ENCODE measurements around the gene DNAH2.

The DNAH2 gene

DNA sequence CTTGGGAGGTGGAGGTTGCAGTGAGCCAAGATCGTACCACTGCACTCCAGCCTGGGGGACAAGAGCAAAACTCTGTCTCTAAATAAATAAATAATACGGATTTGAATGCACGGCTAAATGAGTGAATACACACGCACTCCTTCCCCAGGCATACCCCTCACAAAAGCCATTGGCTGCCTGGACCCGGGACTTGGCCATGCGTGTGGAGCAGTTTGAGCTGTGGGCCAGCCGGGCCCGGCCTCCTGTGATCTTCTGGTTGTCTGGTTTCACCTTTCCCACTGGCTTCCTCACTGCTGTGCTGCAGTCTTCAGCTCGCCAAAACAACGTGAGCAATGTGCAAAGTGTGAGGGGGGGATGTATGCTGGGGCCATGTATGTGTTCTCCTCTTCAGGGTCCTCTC is 114.9 kb downstream of the DNAH2 start:
- H3K9me2 ChIP-seq (replicated peaks; ENCODE audit: insufficient read depth, low read length) = no peaks in the 10 kb centered on the region
- H3K9me3 ChIP-seq (ENCODE audit: insufficient read depth, low read length) = no peaks in the 10 kb centered on the region
- H2AFZ ChIP-seq (ENCODE audit: low read depth, low read length, severe bottlenecking) = no peak overlapping the region
- no peak overlapping the region for H3K27ac ChIP-seq (ENCODE audit: low read depth, low read length)
- TF ChIP-seq EZH2phosphoT487 (conservative IDR thresholded peaks at IDR 0.05; ENCODE audit: low read length) = no peak
- TF ChIP-seq, protein P1, sequence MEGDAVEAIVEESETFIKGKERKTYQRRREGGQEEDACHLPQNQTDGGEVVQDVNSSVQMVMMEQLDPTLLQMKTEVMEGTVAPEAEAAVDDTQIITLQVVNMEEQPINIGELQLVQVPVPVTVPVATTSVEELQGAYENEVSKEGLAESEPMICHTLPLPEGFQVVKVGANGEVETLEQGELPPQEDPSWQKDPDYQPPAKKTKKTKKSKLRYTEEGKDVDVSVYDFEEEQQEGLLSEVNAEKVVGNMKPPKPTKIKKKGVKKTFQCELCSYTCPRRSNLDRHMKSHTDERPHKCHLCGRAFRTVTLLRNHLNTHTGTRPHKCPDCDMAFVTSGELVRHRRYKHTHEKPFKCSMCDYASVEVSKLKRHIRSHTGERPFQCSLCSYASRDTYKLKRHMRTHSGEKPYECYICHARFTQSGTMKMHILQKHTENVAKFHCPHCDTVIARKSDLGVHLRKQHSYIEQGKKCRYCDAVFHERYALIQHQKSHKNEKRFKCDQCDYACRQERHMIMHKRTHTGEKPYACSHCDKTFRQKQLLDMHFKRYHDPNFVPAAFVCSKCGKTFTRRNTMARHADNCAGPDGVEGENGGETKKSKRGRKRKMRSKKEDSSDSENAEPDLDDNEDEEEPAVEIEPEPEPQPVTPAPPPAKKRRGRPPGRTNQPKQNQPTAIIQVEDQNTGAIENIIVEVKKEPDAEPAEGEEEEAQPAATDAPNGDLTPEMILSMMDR (IDR thresholded peaks at IDR 0.05; ENCODE audit: insufficient read depth, low read length, poor library complexity, severe bottlenecking) = no peak
- no peaks in the 10 kb centered on the region for H4K20me1 ChIP-seq (ENCODE audit: low read depth, low read length)
- H3K27me3 ChIP-seq (ENCODE audit: low read length) = no peaks in the 10 kb centered on the region
- no peak overlapping the region for H3K4me2 ChIP-seq (ENCODE audit: low read depth, low read length, poor library complexity, severe bottlenecking)
- no peak overlapping the region for H3K9ac ChIP-seq (ENCODE audit: low read length)
- peaks cover 18% of the 10 kb centered on the region for H3F3A ChIP-seq (ENCODE audit: insufficient read depth)
- H3K4me3 ChIP-seq (ENCODE audit: insufficient read depth, low read length, poor library complexity, severe bottlenecking) = no peak overlapping the region
- no peaks in the 10 kb centered on the region for H3K36me3 ChIP-seq (ENCODE audit: low read length)
- H3K79me2 ChIP-seq (ENCODE audit: insufficient read depth, low read length) = no peaks in the 10 kb centered on the region

DNA sequence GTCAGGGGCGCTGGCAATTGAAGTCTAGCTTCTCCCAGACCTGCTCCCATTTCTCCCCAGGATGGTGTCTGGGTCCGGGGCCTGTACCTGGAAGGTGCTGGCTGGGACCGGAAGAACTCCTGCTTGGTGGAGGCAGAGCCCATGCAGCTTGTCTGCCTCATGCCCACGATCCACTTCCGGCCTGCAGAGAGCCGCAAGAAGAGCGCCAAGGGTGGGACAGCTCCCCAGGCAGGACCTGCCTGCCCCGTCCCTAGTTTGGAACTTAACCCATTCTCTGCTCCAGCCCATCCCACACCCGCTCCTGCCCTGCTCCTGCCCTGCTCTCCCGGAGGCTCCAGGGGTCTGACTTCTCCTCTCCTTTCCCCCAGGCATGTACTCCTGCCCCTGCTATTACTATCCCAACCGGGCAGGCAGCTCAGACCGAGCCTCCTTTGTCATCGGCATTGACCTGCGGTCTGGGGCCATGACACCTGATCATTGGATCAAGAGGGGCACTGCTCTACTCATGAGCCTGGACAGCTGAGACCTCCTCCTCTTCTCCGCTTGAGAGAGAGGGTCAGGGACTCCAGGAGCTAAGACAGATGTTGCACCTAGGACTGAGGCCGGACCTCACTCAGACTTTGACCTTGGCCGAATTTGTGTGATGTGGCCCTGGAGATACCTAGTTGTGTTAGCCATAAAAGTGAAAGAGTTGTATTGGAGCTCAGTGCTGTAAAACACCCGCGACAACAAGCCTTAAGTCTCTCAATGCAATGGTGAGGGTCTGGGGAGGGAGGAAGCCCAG is 115.7 kb downstream of the DNAH2 start:
- peak overlapping the region; percentile 71 for H3K9ac ChIP-seq (ENCODE audit: low read length)
- TF ChIP-seq, protein P1 (IDR thresholded peaks at IDR 0.05; ENCODE audit: insufficient read depth, low read length, poor library complexity, severe bottlenecking) = no peak
- TF ChIP-seq EZH2phosphoT487 (conservative IDR thresholded peaks at IDR 0.05; ENCODE audit: low read length) = no peak
- H3K79me2 ChIP-seq (ENCODE audit: insufficient read depth, low read length) = no peaks in the 10 kb centered on the region
- H3K9me3 ChIP-seq (ENCODE audit: insufficient read depth, low read length) = no peaks in the 10 kb centered on the region
- H2AFZ ChIP-seq (ENCODE audit: low read depth, low read length, severe bottlenecking) = peak overlapping the region; percentile 86
- H3F3A ChIP-seq (ENCODE audit: insufficient read depth) = peaks cover 23% of the 10 kb centered on the region
- no peak overlapping the region for H3K27ac ChIP-seq (ENCODE audit: low read depth, low read length)
- H3K9me2 ChIP-seq (replicated peaks; ENCODE audit: insufficient read depth, low read length) = no peaks in the 10 kb centered on the region
- peak overlapping the region; percentile 81 for H3K4me3 ChIP-seq (ENCODE audit: insufficient read depth, low read length, poor library complexity, severe bottlenecking)
- H4K20me1 ChIP-seq (ENCODE audit: low read depth, low read length) = no peaks in the 10 kb centered on the region
- no peaks in the 10 kb centered on the region for H3K36me3 ChIP-seq (ENCODE audit: low read length)
- peak overlapping the region; percentile 94 for H3K4me2 ChIP-seq (ENCODE audit: low read depth, low read length, poor library complexity, severe bottlenecking)
- H3K27me3 ChIP-seq (ENCODE audit: low read length) = no peaks in the 10 kb centered on the region

DNA sequence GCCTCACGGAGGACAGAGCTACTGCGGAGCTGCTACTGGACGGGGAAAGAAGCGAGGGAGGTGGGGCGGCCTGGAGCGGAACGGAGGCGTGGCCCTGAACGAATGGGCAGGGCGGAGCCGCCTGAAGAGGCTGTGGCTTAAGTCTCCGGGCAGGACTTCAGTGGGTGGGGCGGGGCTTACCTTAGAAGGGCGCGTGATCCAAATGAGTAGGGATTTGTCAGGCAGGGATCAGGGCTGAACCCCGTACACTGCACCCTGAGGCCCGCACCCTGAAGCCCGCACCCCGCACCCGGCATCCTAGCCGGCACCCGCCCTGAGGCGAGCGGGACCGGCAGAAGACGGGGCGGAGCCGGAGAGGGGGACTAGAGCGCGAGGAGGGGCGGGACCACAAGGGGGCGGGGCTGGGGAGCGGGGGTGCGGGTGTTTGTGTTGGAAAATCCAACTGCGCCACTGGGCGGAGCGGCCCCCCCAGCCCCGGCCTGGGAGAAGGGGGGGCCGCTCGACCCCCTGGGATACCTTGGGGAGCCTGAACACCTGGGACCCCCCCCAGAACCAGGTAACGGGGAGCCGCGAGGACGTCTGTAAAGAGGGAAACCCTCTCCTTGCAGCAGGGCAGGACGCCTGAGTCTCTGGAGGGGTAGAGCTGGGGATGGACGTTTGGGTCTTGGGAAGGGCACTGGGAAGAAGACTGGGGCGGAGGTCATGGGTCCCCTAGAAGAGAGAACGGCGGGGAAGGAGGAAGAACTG is 116.4 kb downstream of the DNAH2 start, which contains the start of gene KDM6B:
TSS of gene KDM6B (plus strand) at position 423 of the 747 bp plus-strand sequence. CDS start 11,338 bp downstream, outside the sequence.
- Histone ChIP-seq H3K9ac (ENCODE audit: low read length) (peak within 1 kb of the TSS; percentile 71), H3F3A (ENCODE audit: insufficient read depth) (peaks cover 29% of the 10 kb centered on the region), H3K27ac (ENCODE audit: low read depth, low read length) (peak within 1 kb of the TSS; percentile 92), H3K36me3 (ENCODE audit: low read length) (no peaks in the 10 kb centered on the region), H3K27me3 (ENCODE audit: low read length) (no peaks in the 10 kb centered on the region), H3K4me2 (ENCODE audit: low read depth, low read length, poor library complexity, severe bottlenecking) (peak within 1 kb of the TSS; percentile 94), H4K20me1 (ENCODE audit: low read depth, low read length) (no peaks in the 10 kb centered on the region), H3K9me3 (ENCODE audit: insufficient read depth, low read length) (no peaks in the 10 kb centered on the region), H2AFZ (ENCODE audit: low read depth, low read length, severe bottlenecking) (peak within 1 kb of the TSS; percentile 86), H3K4me3 (ENCODE audit: insufficient read depth, low read length, poor library complexity, severe bottlenecking) (peak within 1 kb of the TSS; percentile 81), H3K79me2 (ENCODE audit: insufficient read depth, low read length) (no peaks in the 10 kb centered on the region), H3K9me2 (replicated peaks; ENCODE audit: insufficient read depth, low read length) (no peaks in the 10 kb centered on the region)
- no peak for TF ChIP-seq EZH2phosphoT487 (conservative IDR thresholded peaks at IDR 0.05; ENCODE audit: low read length)
- TF ChIP-seq, protein P1 (IDR thresholded peaks at IDR 0.05; ENCODE audit: insufficient read depth, low read length, poor library complexity, severe bottlenecking) = no peak

Data from SU-DHL-6 (cell line).